K562 (cell line): Measurements from ENCODE around the gene TMEM184C.

Experiments used
- EZH2 ChIP-seq: IDR thresholded peaks from 2 replicates; pipeline ENCODE4 v1.6.1; 2012; ENCODE audit warnings: low read depth, mild to moderate bottlenecking, inconsistent platforms, low read length, borderline replicate concordance
- MYC ChIP-seq, 2 experiments: fragments of 250-450 bp in 1 of 2; sonication (Bioruptor Pico) in 1 of 2; IDR thresholded peaks; 2 replicates each; pipeline versions ENCODE4 v1.5.1 to v1.6.1; 2012 to 2021; ENCODE audit warnings: low read depth in 2 of 2, borderline replicate concordance in 1 of 2, improper control_type of control experiment in 1 of 2, low read length in 1 of 2, mild to moderate bottlenecking in 1 of 2, moderate library complexity in 1 of 2
- PRPF4 ChIP-seq: fragments of 200-400 bp; formaldehyde crosslinking; IDR thresholded peaks from one replicate; pipeline ENCODE4 v1.6.1; 2017; ENCODE audit warnings: low read length, low read depth, mild to moderate bottlenecking; ENCODE audit not compliant: insufficient read depth, poor library complexity, severe bottlenecking
- SAFB ChIP-seq: fragments of 200-400 bp; formaldehyde crosslinking; IDR thresholded peaks from 2 replicates; pipeline ENCODE4 v1.6.1; 2017; ENCODE audit warnings: low read depth, low read length, borderline replicate concordance
- ZNF12 ChIP-seq: sonication (generic); formaldehyde crosslinking; IDR thresholded peaks from 2 replicates; pipeline ENCODE4 v1.4.0; 2020; ENCODE audit warnings: mild to moderate bottlenecking, missing genetic modification reagents
- ZNF239 ChIP-seq: fragments of 250-450 bp; sonication (Bioruptor Pico); IDR thresholded peaks from 2 replicates; pipeline ENCODE4 v1.4.0; 2020; ENCODE audit warnings: mild to moderate bottlenecking
- TF ChIP-seq, protein P1 (sequence below): fragments of 450-650 bp; IDR thresholded peaks from 2 replicates; pipeline ENCODE4 v1.6.1; 2016; ENCODE audit warnings: borderline replicate concordance
- TF ChIP-seq, protein P2 (sequence below): fragments of 200-800 bp; sonication (Bioruptor generic); IDR thresholded peaks from 2 replicates; pipeline ENCODE4 v1.6.1; 2017; ENCODE audit warnings: missing genetic modification characterization, missing compliant biosample characterization

DNA sequence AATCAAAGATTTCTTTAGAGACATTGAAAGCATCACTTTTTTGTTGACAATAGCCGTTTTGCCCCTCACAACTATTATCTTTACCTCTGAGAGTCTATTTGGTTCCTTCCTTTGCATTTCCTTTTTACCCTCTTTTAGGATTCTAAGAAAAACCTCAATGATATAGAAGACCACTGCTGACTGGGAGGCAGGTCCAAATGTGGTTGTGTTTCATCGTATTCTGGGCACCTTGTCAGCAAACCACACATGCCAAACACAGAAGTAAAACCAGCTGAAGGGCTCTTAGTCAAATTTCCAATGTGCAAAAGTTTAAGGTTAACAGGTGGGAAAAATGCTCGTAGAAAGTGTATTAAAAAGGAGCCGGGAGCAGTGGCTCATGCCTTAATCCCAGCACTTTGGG lies 71.9 kb downstream of the TMEM184C start:
- TF ChIP-seq MYC (IDR thresholded peaks at IDR 0.05; ENCODE audit: low read depth, low read length) = no peak
- TF ChIP-seq MYC (CRISPR knock-in tag; IDR thresholded peaks at IDR 0.05; ENCODE audit: borderline replicate concordance, low read depth) = no peak
- TF ChIP-seq, protein P1, sequence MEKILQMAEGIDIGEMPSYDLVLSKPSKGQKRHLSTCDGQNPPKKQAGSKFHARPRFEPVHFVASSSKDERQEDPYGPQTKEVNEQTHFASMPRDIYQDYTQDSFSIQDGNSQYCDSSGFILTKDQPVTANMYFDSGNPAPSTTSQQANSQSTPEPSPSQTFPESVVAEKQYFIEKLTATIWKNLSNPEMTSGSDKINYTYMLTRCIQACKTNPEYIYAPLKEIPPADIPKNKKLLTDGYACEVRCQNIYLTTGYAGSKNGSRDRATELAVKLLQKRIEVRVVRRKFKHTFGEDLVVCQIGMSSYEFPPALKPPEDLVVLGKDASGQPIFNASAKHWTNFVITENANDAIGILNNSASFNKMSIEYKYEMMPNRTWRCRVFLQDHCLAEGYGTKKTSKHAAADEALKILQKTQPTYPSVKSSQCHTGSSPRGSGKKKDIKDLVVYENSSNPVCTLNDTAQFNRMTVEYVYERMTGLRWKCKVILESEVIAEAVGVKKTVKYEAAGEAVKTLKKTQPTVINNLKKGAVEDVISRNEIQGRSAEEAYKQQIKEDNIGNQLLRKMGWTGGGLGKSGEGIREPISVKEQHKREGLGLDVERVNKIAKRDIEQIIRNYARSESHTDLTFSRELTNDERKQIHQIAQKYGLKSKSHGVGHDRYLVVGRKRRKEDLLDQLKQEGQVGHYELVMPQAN = no peak
- no peak for TF ChIP-seq EZH2
- no peak for TF ChIP-seq ZNF239 (CRISPR knock-in tag)
- no peak for TF ChIP-seq ZNF12 (CRISPR knock-in tag)
- TF ChIP-seq SAFB = no peak
- TF ChIP-seq, protein P2, sequence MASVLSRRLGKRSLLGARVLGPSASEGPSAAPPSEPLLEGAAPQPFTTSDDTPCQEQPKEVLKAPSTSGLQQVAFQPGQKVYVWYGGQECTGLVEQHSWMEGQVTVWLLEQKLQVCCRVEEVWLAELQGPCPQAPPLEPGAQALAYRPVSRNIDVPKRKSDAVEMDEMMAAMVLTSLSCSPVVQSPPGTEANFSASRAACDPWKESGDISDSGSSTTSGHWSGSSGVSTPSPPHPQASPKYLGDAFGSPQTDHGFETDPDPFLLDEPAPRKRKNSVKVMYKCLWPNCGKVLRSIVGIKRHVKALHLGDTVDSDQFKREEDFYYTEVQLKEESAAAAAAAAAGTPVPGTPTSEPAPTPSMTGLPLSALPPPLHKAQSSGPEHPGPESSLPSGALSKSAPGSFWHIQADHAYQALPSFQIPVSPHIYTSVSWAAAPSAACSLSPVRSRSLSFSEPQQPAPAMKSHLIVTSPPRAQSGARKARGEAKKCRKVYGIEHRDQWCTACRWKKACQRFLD (CRISPR knock-in tag) = no peak
- TF ChIP-seq PRPF4 = no peak
